ENCODE results near the gene AEN.

GRCh38 chr15:88664151-88664778, 43.1 kb downstream of the AEN start:
- peak in 8 of 11 experiments; percentile 22 to 59 (median 48) for TF ChIP-seq CTCF (IDR thresholded peaks at IDR 0.05 in 8 of 11, conservative IDR thresholded peaks at IDR 0.05 in 3 of 11)
- no peak for TF ChIP-seq POLR2A (IDR thresholded peaks at IDR 0.05)

Measured in spleen (tissue), 7 donors.